OCI-LY7 (cell line): ENCODE results near the gene RPS14. TPM values are rescaled to one million over a fixed set of nuclear protein-coding genes. Genes with fewer than 3 reads are reported as not detected.

Source experiments
- BruUV-seq: library from RNA; stranded (reverse); fragments of 400-500 nt; replicated peaks from 2 replicates; lab custom pipeline; 2021; lab: Mats Ljungman, UMichigan
- CTCF ChIA-PET: fragments of 300-600 bp; sonication (Branson Sonifier 250); formaldehyde crosslinking; loops from one replicate; lab custom pipeline; 2022; ENCODE audit warnings: antibody characterized with exemption; ENCODE audit not compliant: unreplicated experiment; lab: Charles Lee
- POLR2A ChIA-PET: fragments of 300-600 bp; sonication (Branson Sonifier 250); formaldehyde crosslinking; loops from one replicate; lab custom pipeline; 2022; ENCODE audit warnings: antibody characterized with exemption; lab: Charles Lee
- DNase-seq: peaks from one replicate; pipeline ENCODE4 v3.0.0-alpha.2; 2015; ENCODE audit warnings: low spot score
- H2AFZ ChIP-seq: fragments of 200-600 bp; sonication (generic), shearing (Covaris generic); 2 replicates; pipeline ENCODE4 v1.6.1; 2014; ENCODE audit warnings: mild to moderate bottlenecking, antibody characterized with exemption, low read length, moderate library complexity
- H3K27ac ChIP-seq: fragments of 200-600 bp; sonication (generic); 2 replicates; pipeline ENCODE4 v1.5.1; 2014; ENCODE audit warnings: mixed run types, low read depth, mild to moderate bottlenecking, moderate library complexity, low read length, inconsistent platforms; ENCODE audit not compliant: poor library complexity, severe bottlenecking
- H3K36me3 ChIP-seq: fragments of 200-600 bp; sonication (generic); 2 replicates; pipeline ENCODE4 v1.6.1; 2014; ENCODE audit warnings: mild to moderate bottlenecking, antibody characterized with exemption, low read length, moderate library complexity, mixed read lengths; ENCODE audit not compliant: insufficient read depth
- H3K4me1 ChIP-seq: fragments of 200-600 bp; sonication (generic); 2 replicates; pipeline ENCODE4 v1.5.1; 2014; ENCODE audit warnings: mild to moderate bottlenecking, low read length; ENCODE audit not compliant: insufficient read depth, poor library complexity, severe bottlenecking
- H3K4me2 ChIP-seq: fragments of 200-600 bp; sonication (generic); 2 replicates; pipeline ENCODE4 v1.6.1; 2014; ENCODE audit warnings: mild to moderate bottlenecking, low read length
- H3K4me3 ChIP-seq: fragments of 200-600 bp; sonication (generic); 2 replicates; pipeline ENCODE4 v1.5.1; 2014; ENCODE audit warnings: mild to moderate bottlenecking, low read depth, low read length; ENCODE audit not compliant: poor library complexity, severe bottlenecking
- H3K79me2 ChIP-seq: fragments of 200-600 bp; sonication (generic); 2 replicates; pipeline ENCODE4 v1.6.1; 2016; ENCODE audit warnings: low read depth, mild to moderate bottlenecking, low read length, moderate library complexity, mixed read lengths; ENCODE audit not compliant: insufficient read depth
- H3K9me2 ChIP-seq: fragments of 200-600 bp; sonication (generic); 2 replicates; pipeline ENCODE4 v1.6.1; 2016; ENCODE audit warnings: mild to moderate bottlenecking, low read length, mixed read lengths; ENCODE audit not compliant: insufficient read depth
- H3K9me3 ChIP-seq: fragments of 200-600 bp; sonication (generic); 2 replicates; pipeline ENCODE4 v1.6.1; 2014; ENCODE audit warnings: mild to moderate bottlenecking, mixed run types, low read length, mixed read lengths
- H4K20me1 ChIP-seq: fragments of 200-600 bp; sonication (generic); 2 replicates; pipeline ENCODE4 v1.6.1; 2014; ENCODE audit warnings: mild to moderate bottlenecking, antibody characterized with exemption, low read length, moderate library complexity, mixed read lengths; ENCODE audit not compliant: insufficient read depth
- CTCF ChIP-seq: fragments of 200-600 bp; sonication (generic); conservative IDR thresholded peaks from 2 replicates; pipeline ENCODE4 v1.5.1; 2014; ENCODE audit warnings: mild to moderate bottlenecking, antibody characterized with exemption, low read length, moderate library complexity, mixed read lengths
- EZH2phosphoT487 ChIP-seq: fragments of 200-600 bp; sonication (generic); IDR thresholded peaks from 2 replicates; pipeline ENCODE4 v1.6.1; 2018; ENCODE audit warnings: low read depth, borderline replicate concordance, mild to moderate bottlenecking, mixed run types, antibody characterized with exemption, low read length, moderate library complexity, mixed read lengths
- intact Hi-C: fragments of 100-400 bp; cut with micrococcal nuclease; formaldehyde crosslinking; loops from one replicate; pipeline ENCODE4 v1.10.0; 2022; ENCODE audit not compliant: unreplicated experiment
- total RNA-seq, 2 experiments: library from RNA; depleted of rRNA in 1 of 2; stranded (reverse); fragments of >200 nt in 1 of 2; shearing (Covaris generic) in 1 of 2; gene quantifications; 2 replicates each; pipeline ENCODE4 v1.2.3, GENCODE V29; 2014 to 2022

Gene RPS14
- total RNA-seq, 2 experiments from 2014 or later: 2,281 to 2,304 TPM

GRCh38 chr5:150406723-150407095 lies 42.8 kb downstream of the RPS14 start:
- POLR2A ChIA-PET: interaction anchor here (1.0 kb wide), 1 partner anchor 9 kb away, joined by 7 read pairs; no protein-coding TSS in a partner anchor
- Histone ChIP-seq H3K4me2 (peak overlapping the region; percentile 94), H3K4me1 (peaks cover 55% of the 10 kb centered on the region), H4K20me1 (peaks cover 30% of the 10 kb centered on the region), H3K4me3 (no peak overlapping the region), H3K36me3 (peaks cover 99% of the 10 kb centered on the region), H3K79me2 (peaks cover 59% of the 10 kb centered on the region), H3K9me3 (no peaks in the 10 kb centered on the region), H3K27ac (peak overlapping the region; percentile 29), H2AFZ (no peak overlapping the region), H3K9me2 (no peaks in the 10 kb centered on the region)
- intact Hi-C loops: no loop called here
- CTCF ChIA-PET: interaction anchor here (0.6 kb wide), 1 partner anchor 108 kb away, joined by 5 read pairs; no protein-coding TSS in a partner anchor
- no TSS peak for BruUV-seq
- TF ChIP-seq EZH2phosphoT487 (no peak), CTCF (no peak)
- no peak for DNase-seq

- intact Hi-C loops: no loop called here
- H3K36me3 ChIP-seq: peaks cover 99% of the 10 kb centered on the region
- H3K4me3 ChIP-seq: no peak overlapping the region
- peak overlapping the region; percentile 94 for H3K4me2 ChIP-seq
- no peaks in the 10 kb centered on the region for H3K9me2 ChIP-seq
- POLR2A ChIA-PET: interaction anchor here (1.0 kb wide), 1 partner anchor 10 kb away, joined by 7 read pairs; no protein-coding TSS in a partner anchor
- no peak for DNase-seq
- no peak overlapping the region for H2AFZ ChIP-seq
- no TSS peak for BruUV-seq
- CTCF ChIA-PET: interaction anchor here (0.6 kb wide), 1 partner anchor 107 kb away, joined by 5 read pairs; no protein-coding TSS in a partner anchor
- H3K4me1 ChIP-seq: peaks cover 59% of the 10 kb centered on the region
- peaks cover 25% of the 10 kb centered on the region for H4K20me1 ChIP-seq
- H3K79me2 ChIP-seq: peaks cover 54% of the 10 kb centered on the region
- no peaks in the 10 kb centered on the region for H3K9me3 ChIP-seq
- H3K27ac ChIP-seq: peak overlapping the region; percentile 29
- no peak for TF ChIP-seq EZH2phosphoT487
- no peak for TF ChIP-seq CTCF
Measured at GRCh38 chr5:150406103-150406722, 43.3 kb downstream of the RPS14 start.
